Left lung (tissue), 14 donors: Measurements from ENCODE around the gene FLVCR1. TPM values are rescaled to one million over a fixed set of nuclear protein-coding genes. Genes with fewer than 3 reads are reported as not detected.

Experiments used
- ATAC-seq: fragments of 200-7000 bp; cut with Tn5 transposase; one replicate; pipeline ENCODE4 v1.9.1; 2020; ENCODE audit warnings: moderate library complexity
- DNase-seq, 4 donors: peaks; one replicate each; pipeline ENCODE4 v3.0.0-alpha.2; 2013 to 2020
- H3K27ac ChIP-seq, 2 donors: fragments of 200-600 bp; sonication (generic) in 1 of 2; one replicate each; pipeline versions ENCODE4 v1.5.0 to v1.8.0; 2020 to 2021
- H3K27me3 ChIP-seq, 2 donors: fragments of 200-600 bp; sonication (generic) in 1 of 2; one replicate each; pipeline versions ENCODE4 v1.5.0 to v1.8.0; 2020 to 2021
- H3K36me3 ChIP-seq, 2 donors: fragments of 200-600 bp; sonication (generic) in 1 of 2; one replicate each; pipeline versions ENCODE4 v1.5.0 to v1.8.0; 2020 to 2021
- H3K4me1 ChIP-seq, 2 donors: fragments of 200-600 bp; one replicate each; pipeline ENCODE4 v1.8.0; 2021
- H3K4me3 ChIP-seq, 2 donors: fragments of 200-600 bp; sonication (generic) in 1 of 2; one replicate each; pipeline versions ENCODE4 v1.5.0 to v1.8.0; 2020 to 2021; ENCODE audit warnings: mild to moderate bottlenecking in 1 of 2
- H3K9me3 ChIP-seq, 2 donors: fragments of 200-600 bp; sonication (generic) in 1 of 2; one replicate each; pipeline versions ENCODE4 v1.5.0 to v1.8.0; 2020 to 2021
- intact Hi-C, 2 donors: fragments of 100-400 bp; cut with DNase I; formaldehyde crosslinking; loops; one replicate each; pipeline versions ENCODE4 v1.11.2 to v1.14.2; 2022
- long read RNA-seq, 12 donors: library from polyadenylated mRNA in 2 of 12; unstranded in 2 of 12; transcript quantifications; one replicate each; pipeline ENCODE4 v2.0.0 and lab custom pipeline, GENCODE V29; 2019 to 2026
- polyA plus RNA-seq, 6 donors: library from polyadenylated mRNA; unstranded; fragments of 120-200 nt; gene quantifications; one replicate each; pipeline ENCODE4 v1.2.1, GENCODE V29; 2013; ENCODE audit not compliant: insufficient read length in 6 of 6
- total RNA-seq, 2 donors: library from RNA; stranded (reverse); fragmentation: NEBNext Ultra II Directional; extraction: Animal tissue kit (Norgen Biotek cat#: 25700); gene quantifications; one replicate each; pipeline ENCODE4 v1.2.1, GENCODE V29; 2021
- TF ChIP-seq, protein P1 (sequence below), 2 donors: fragments of 200-600 bp; sonication (generic) in 1 of 2; IDR thresholded peaks; one replicate each; pipeline versions ENCODE4 v1.5.0 to v1.8.0; 2021; ENCODE audit warnings: antibody characterized with exemption in 2 of 2
- donor health status: DM: no; HTN: yes; CAD: no.
- donor health status: DM: no; HTN: no; CAD: no.

FLVCR1 gene
- total RNA-seq, result 10 to 100 TPM in 1 of 2 donors, 1 to 10 TPM in 1; 6.1 to 13.0 TPM
- 10 to 100 TPM; 18.0 to 29.4 (median 23.1) TPM for polyA plus RNA-seq
- long read RNA-seq, donor 1, full-length matches to known transcripts, result 2 of 10 reads
- long read RNA-seq, donor 1, partial matches to known transcripts, result 8 of 10 reads
- long read RNA-seq, donor 1, other reads (novel, unspliced or antisense), result 0 of 10 reads
- long read RNA-seq, donor 2, full-length matches to known transcripts, result 2 of 2 reads
- long read RNA-seq, donor 2, partial matches to known transcripts, result 0 of 2 reads
- long read RNA-seq, donor 2, other reads (novel, unspliced or antisense), result 0 of 2 reads
- long read RNA-seq, donor 3, result 0 reads
- long read RNA-seq, donor 4, result 0 reads
- long read RNA-seq, donor 5, full-length matches to known transcripts, result 2 of 2 reads
- long read RNA-seq, donor 5, partial matches to known transcripts, result 0 of 2 reads
- long read RNA-seq, donor 5, other reads (novel, unspliced or antisense), result 0 of 2 reads
- long read RNA-seq, donor 6, result 0 reads
- long read RNA-seq, donor 7, result 0 reads
- long read RNA-seq, donor 8, full-length matches to known transcripts, result 2 of 2 reads
- long read RNA-seq, donor 8, partial matches to known transcripts, result 0 of 2 reads
- long read RNA-seq, donor 8, other reads (novel, unspliced or antisense), result 0 of 2 reads
- long read RNA-seq, donor 9, result 0 reads
- long read RNA-seq, donor 10, result 0 reads
- long read RNA-seq, donor 11, full-length matches to known transcripts, result 1 of 1 reads
- long read RNA-seq, donor 11, partial matches to known transcripts, result 0 of 1 reads
- long read RNA-seq, donor 11, other reads (novel, unspliced or antisense), result 0 of 1 reads
- long read RNA-seq, donor 12, result 0 reads

DNA sequence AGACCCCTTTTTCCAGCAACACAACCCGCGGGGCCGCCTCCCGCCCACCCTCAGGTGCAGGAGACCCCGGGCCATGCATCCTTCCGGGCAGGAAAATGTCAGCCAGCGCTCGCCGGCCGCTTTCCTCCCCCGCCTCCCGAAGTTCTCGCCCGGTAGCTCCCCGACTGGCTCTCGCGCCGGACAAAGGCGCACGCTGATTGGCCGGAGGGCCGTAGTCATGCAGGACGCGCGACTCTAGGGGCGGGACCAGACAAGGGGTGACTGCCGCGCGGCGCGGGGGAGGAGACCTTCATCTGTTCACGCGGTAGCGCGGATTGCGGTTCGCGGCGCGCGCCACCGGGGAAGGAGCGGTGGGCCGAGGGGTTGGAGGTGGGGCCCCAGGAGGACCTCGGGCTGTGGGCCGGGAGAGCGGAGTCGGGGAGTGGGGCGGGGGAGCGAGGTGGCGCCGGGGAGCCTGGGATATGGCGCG is at the start of gene FLVCR1:
TSS of gene FLVCR1 (plus strand) at position 284 of the 469 bp plus-strand sequence. CDS start at position 462, 178 bp downstream.
- TF ChIP-seq, protein P1, sequence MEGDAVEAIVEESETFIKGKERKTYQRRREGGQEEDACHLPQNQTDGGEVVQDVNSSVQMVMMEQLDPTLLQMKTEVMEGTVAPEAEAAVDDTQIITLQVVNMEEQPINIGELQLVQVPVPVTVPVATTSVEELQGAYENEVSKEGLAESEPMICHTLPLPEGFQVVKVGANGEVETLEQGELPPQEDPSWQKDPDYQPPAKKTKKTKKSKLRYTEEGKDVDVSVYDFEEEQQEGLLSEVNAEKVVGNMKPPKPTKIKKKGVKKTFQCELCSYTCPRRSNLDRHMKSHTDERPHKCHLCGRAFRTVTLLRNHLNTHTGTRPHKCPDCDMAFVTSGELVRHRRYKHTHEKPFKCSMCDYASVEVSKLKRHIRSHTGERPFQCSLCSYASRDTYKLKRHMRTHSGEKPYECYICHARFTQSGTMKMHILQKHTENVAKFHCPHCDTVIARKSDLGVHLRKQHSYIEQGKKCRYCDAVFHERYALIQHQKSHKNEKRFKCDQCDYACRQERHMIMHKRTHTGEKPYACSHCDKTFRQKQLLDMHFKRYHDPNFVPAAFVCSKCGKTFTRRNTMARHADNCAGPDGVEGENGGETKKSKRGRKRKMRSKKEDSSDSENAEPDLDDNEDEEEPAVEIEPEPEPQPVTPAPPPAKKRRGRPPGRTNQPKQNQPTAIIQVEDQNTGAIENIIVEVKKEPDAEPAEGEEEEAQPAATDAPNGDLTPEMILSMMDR (IDR thresholded peaks at IDR 0.05), result no peak
- DNase-seq, result peak; percentile 93 to 100 (median 98)
- no peaks in the 10 kb centered on the region for H3K9me3 ChIP-seq
- no peaks in the 10 kb centered on the region for H3K36me3 ChIP-seq
- peak within 1 kb of the TSS; percentile 92 to 96 for H3K4me3 ChIP-seq
- H3K27me3 ChIP-seq, result no peaks in the 10 kb centered on the region
- peak within 1 kb of the TSS; percentile 84 to 96 for H3K27ac ChIP-seq
- peaks cover 11 to 49% of the 10 kb centered on the region in 2 donors for H3K4me1 ChIP-seq
- intact Hi-C loops, result no loop called here
- ATAC-seq, result peak; percentile 100

DNA sequence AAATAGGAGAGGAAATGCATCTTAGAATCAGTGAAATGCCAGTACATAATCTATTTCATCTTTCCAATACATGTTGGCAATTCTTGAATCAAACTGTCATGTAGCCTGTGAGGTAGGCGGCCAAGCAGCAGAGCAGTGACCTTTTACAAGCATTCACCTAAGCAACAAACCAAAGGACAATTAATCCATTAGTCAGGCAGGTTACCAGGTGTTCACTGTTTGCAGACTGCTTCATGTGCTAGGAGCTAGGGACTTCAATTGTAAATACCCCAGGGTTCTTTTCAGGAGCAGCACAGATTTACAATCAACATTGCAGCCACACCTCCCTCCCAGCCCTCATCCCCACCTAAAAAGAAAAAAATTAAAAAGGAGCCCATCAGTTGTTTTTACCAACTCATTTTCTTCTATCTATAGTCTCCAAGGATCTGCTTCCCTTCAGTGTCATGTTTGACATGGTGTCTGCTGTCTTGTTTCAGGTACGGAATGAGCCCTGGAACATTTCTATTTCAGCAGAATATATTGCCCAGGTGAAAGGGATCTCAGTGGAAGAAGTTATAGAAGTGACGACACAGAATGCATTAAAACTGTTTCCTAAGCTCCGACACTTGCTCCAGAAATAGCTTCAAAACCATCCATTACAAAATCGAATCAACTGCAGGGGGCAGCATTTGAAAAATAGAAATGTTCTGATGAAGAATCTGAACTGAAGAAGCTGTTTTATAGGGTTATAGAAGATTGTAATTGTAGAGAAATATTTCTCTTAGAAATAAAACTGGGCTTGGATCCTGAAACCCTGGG is 43.3 kb upstream of the FLVCR1 start:
- no peak for ATAC-seq
- H3K27ac ChIP-seq, result no peak overlapping the region
- intact Hi-C loops, result no loop called here
- no peaks in the 10 kb centered on the region for H3K27me3 ChIP-seq
- H3K4me3 ChIP-seq, result no peak overlapping the region
- DNase-seq, result peak in 1 of 4 donors; percentile 32
- peaks cover 0 to 12% of the 10 kb centered on the region in 2 donors for H3K36me3 ChIP-seq
- TF ChIP-seq, protein P1 (IDR thresholded peaks at IDR 0.05), result peak; percentile 13 to 19
- H3K9me3 ChIP-seq, result no peaks in the 10 kb centered on the region
- peaks cover 0 to 11% of the 10 kb centered on the region in 2 donors for H3K4me1 ChIP-seq

DNA sequence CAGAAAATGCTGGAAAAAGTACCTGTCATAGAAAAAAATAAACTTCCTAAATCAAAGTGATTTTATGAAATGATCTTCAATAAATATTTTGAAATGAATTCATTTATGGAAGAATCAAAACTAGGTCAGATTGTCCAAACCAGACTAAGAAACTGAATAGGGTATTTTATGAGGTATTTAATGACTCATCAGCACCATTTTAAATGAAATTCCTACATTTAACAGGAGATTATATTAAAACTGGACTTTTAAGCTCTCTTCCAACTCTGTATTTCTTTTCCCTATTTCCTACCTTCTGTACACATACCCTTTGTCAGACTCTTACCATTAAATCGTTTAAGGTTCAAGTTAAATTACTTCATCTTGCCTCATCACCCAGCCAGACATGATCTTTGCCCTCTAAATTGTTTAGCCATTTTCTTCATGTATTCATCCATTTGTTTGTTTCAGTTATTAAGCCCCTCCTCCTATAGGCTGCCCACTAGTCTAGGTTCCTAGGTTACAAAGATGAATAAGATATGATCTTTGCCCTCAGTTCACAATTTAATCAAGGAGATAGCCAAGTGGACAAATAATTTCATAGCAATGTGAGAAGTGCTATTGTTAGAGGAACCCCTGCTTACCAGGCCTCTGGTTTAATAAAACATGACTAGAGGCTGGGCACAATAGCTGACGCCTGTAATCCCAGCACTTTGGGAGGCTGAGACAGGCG is 41.4 kb upstream of the FLVCR1 start:
- no peak for DNase-seq
- Histone ChIP-seq H3K27ac (no peak overlapping the region), H3K36me3 (peaks cover 0 to 12% of the 10 kb centered on the region in 2 donors), H3K9me3 (no peaks in the 10 kb centered on the region), H3K4me1 (peaks cover 0 to 19% of the 10 kb centered on the region in 2 donors), H3K27me3 (no peaks in the 10 kb centered on the region), H3K4me3 (no peak overlapping the region)
- no peak for ATAC-seq
- intact Hi-C loops, result no loop called here
- TF ChIP-seq, protein P1 (IDR thresholded peaks at IDR 0.05), result no peak

DNA sequence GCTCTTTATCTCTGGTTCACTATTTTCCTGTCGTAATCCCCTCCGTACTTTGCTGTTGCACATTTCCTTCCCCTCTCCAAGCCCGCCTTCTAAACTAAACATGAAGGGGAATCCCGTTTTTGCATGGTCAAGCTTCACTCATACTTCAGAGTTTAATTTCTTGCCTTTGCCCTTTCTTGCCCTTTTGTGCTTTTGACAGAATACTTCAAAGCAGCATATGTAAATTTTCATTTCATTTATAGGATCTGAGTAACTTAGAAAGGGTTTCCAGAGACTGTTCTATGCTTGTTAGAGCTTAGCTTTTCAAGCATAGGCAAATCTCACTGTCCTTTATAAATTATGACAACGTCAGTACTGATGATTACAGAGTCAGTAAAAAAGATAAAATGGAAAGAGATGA is 38.3 kb upstream of the FLVCR1 start:
- Histone ChIP-seq H3K4me1 (peaks cover 0 to 19% of the 10 kb centered on the region in 2 donors), H3K4me3 (no peak overlapping the region), H3K36me3 (no peaks in the 10 kb centered on the region), H3K27me3 (no peaks in the 10 kb centered on the region), H3K9me3 (peaks cover 0 to 5% of the 10 kb centered on the region in 2 donors), H3K27ac (peak overlapping the region in 1 of 2 donors; percentile 66)
- TF ChIP-seq, protein P1 (IDR thresholded peaks at IDR 0.05), result no peak
- ATAC-seq, result peak; percentile 54
- intact Hi-C loops, result no loop called here
- DNase-seq, result peak in 1 of 4 donors; percentile 13
